ENCODE results near the gene SEC24D. TPM values are rescaled to one million over a fixed set of nuclear protein-coding genes. Genes with fewer than 3 reads are reported as not detected.
"Not testable (repeated sequence)": the region's sequence is repeated elsewhere in the genome, so short reads cannot be mapped to it uniquely, and the experiment has no call there.

The SEC24D gene
- total RNA-seq, 4 donors from 2014 or later: 47.4 to 54.9 (median 52.8) TPM

DNA sequence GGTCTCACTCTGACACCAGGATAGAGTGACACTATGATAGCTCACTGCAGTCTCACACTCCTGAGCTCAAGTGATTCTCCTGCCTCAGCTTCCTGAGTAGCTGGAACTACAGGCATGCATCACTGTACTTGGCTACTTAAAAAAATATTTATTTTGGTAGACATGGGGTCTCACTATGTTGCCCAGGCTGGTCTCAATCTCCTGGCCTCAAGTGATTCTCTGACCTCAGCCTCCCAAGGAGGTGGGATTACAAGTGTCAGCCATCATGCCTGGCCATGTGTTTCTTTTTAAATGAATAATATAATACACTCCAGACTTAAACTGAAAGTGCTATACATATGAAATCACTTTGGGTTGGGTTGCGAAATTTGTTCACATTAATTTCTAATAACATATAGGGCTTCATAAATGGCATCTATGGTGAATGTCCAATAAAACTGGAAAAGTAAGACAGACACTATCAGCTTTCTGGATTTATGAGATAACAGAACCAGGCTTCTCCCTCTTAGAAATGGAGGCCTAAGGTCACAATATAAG is 48.0 kb downstream of the SEC24D start:
- no peak for ATAC-seq (ENCODE audit: low FRiP score)
- TF ChIP-seq, protein P1, sequence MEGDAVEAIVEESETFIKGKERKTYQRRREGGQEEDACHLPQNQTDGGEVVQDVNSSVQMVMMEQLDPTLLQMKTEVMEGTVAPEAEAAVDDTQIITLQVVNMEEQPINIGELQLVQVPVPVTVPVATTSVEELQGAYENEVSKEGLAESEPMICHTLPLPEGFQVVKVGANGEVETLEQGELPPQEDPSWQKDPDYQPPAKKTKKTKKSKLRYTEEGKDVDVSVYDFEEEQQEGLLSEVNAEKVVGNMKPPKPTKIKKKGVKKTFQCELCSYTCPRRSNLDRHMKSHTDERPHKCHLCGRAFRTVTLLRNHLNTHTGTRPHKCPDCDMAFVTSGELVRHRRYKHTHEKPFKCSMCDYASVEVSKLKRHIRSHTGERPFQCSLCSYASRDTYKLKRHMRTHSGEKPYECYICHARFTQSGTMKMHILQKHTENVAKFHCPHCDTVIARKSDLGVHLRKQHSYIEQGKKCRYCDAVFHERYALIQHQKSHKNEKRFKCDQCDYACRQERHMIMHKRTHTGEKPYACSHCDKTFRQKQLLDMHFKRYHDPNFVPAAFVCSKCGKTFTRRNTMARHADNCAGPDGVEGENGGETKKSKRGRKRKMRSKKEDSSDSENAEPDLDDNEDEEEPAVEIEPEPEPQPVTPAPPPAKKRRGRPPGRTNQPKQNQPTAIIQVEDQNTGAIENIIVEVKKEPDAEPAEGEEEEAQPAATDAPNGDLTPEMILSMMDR (IDR thresholded peaks at IDR 0.05): no peak
- DNase-seq (ENCODE audit: low spot score): no peak

DNA sequence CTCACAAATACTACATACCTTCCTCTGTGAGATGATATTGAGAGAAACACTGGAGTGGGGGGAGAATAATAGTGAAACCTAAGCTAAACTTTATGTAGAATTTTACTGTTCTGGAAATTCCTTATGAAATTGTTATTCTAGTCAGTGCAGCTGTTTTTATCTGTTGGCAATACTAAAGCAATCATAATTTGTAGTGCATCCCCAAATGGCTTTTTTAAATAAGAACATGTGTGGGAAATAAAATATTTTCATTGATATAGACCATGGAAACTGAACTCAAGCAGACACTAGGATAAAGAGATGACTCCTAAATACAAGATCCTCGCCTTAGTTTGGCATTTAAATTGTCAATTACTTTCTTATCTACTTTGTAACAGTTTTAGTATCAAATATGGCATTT is 51.1 kb downstream of the SEC24D start:
- TF ChIP-seq, protein P1 (IDR thresholded peaks at IDR 0.05): no peak
- DNase-seq (ENCODE audit: low spot score): no peak
- ATAC-seq (ENCODE audit: low FRiP score): no peak

DNA sequence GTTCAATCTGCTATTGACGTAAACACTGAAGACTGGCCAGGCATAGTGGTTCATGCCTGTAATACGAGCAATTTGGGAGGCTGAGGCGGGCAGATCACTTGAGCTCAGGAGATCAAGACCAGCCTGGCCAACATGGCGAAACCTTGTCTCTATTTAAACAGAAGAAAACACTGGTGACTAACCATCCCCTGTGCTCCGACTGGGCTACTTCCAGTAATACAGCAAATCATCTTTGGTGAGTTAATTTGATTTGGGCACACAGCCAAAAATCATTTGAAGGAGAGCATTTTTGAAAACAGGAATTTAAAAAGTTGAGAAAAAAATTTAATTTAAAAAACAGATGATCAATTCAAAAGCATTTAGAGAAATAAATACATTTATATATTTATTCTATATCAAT is 52.0 kb downstream of the SEC24D start:
- TF ChIP-seq, protein P1 (IDR thresholded peaks at IDR 0.05): no peak
- ATAC-seq (ENCODE audit: low FRiP score) (no peak), DNase-seq (ENCODE audit: low spot score) (no peak)

DNA sequence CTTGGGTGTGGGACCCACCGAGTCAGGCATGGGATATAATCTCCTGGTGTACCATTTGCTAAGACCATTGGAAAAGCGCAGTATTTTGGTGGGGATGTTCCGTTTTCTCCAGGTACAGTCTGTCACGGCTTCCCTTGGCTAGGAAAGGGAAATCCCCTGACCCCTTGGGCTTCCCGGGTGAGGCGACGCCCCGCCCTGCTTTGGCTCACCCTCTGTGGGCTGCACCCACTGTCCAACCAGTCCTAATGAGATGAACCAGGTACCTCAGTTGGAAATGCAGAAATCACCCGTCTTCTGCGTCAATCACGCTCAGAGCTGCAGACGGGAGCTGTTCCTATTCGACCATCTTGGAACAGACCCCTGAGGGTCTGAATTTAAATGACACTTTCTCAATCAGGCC is 53.0 kb downstream of the SEC24D start:
- not testable (repeated sequence) for ATAC-seq (ENCODE audit: low FRiP score); DNase-seq (ENCODE audit: low spot score)

DNA sequence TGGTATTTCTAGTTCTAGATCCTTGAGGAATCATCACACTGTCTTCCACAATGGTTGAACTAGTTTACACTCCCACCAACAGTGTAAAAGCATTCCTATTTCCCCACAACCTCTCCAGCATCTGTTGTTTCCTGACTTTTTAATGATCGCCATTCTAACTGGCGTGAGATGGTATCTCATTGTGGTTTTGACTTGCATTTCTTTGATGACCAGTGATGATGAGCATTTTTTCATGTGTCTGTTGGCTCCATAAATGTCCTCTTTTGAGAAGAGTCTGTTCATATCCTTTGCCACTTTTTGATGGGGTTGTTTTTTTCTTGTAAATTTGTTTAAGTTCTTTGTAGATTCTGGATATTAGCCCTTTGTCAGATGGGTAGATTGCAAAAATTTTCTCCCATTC is 58.3 kb downstream of the SEC24D start:
- not testable (repeated sequence) for ATAC-seq (ENCODE audit: low FRiP score); DNase-seq (ENCODE audit: low spot score)

DNA sequence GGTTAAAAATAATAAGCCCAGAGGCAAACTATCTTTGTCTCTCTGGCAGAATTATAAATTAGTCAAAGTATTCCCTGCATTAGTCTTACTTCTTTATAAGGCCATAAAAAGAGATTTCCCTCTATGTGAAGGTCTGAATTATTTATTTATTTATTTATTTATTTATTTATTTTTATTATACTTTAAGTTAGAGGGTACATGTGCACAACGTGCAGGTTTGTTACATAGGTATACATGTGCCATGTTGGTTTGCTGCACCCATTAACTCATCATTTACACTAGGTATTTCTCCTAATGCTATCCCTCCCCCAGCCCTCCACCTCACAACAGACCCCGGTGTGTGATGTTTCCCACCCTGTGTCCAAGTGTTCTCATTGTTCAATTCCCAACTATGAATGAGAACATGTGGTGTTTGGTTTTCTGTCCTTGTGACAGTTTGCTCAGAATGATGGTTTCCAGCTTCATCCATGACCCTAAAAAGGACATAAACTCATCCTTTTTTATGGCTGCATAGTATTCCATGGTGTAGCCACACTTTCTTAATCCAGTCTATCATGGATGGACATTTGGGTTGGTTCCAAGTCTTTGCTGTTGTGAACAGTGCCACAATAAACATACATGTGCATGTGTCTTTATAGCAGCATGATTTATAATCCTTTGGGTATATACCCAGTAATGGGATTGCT is 58.8 kb downstream of the SEC24D start:
- ATAC-seq (ENCODE audit: low FRiP score); DNase-seq (ENCODE audit: low spot score): not testable (repeated sequence)

DNA sequence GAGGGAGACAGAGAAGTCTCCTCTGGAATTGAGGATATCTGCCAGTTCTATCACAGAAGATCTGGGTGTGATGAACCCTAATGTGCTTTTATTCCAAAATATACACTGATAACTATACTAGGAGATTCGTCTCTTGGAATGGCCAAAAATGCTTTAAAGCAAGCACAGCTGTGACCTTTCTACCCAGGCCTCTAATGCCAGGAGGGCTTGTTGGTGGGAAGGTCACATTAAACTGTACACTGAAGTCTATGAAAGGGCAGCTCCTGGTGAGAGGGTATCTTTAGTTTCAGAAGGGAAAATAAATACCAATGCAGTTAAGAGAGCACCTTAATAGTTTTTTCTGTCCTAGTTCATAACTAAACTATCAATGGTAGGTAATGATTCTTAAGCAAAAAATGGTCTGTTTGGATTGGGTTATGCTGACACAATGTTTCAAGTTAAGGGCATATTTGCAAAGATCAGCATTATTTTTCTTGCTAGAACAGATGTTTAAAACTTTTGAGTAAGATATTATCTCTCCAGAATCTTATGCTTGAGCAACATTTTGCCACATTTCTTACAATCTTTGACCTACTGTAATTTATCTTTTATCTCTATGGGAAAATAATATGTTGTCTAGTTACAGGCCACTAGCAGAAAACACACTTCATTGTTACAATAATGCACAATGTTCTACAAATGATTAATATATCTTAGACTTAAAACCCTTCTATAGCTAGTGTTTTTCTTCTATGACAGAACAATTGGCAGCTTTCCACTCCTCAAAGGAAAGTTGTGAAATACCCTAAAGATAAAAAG is 59.6 kb downstream of the SEC24D start:
- ATAC-seq (ENCODE audit: low FRiP score): no peak
- TF ChIP-seq, protein P1 (IDR thresholded peaks at IDR 0.05): no peak
- no peak for DNase-seq (ENCODE audit: low spot score)

DNA sequence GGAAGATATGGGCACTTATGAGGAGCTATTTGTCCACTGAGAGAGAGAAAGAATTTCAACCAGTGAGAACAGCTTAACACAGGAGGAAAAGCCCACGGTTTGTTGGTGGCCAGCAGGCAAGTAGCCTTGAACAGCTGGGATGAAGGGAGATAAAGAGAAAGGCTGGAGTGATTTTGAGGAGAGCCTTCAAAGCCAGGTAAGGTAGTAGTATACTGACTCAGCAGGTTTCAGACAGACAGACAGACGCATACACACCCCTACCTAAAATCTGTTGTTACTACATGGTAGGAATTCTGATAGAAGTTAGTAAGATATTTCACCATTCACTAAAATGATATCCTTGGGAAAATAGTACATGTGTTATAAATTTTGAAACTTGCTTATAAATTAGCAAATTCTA is 60.5 kb downstream of the SEC24D start:
- no peak for DNase-seq (ENCODE audit: low spot score)
- TF ChIP-seq, protein P1 (IDR thresholded peaks at IDR 0.05): no peak
- ATAC-seq (ENCODE audit: low FRiP score): no peak
